CD14-positive monocyte (primary cell): ENCODE data around the gene RRBP1. TPM values are rescaled to one million over a fixed set of nuclear protein-coding genes. Genes with fewer than 3 reads are reported as not detected.

ENCODE experiments used
- DNase-seq, 3 donors: peaks; one replicate each; pipeline ENCODE4 v3.0.0-alpha.2; 2011 to 2022
- H2AFZ ChIP-seq: 2 replicates; pipeline ENCODE4 v1.6.0; 2012; ENCODE audit warnings: mild to moderate bottlenecking, low read depth, low read length, inconsistent platforms; ENCODE audit not compliant: insufficient read depth, poor library complexity, severe bottlenecking
- H3K27ac ChIP-seq, 2 donors: 1 replicate in 1 of 2; 2 replicates in 1 of 2; pipeline ENCODE4 v1.5.1; 2012 to 2013; ENCODE audit warnings: low read length in 2 of 2, control low read depth in 1 of 2, inconsistent platforms in 1 of 2, low read depth in 1 of 2, mild to moderate bottlenecking in 1 of 2
- H3K27me3 ChIP-seq, 2 donors: one replicate each; pipeline versions ENCODE4 v1.6.0 to v1.6.1; 2011 to 2013; ENCODE audit warnings: low read length in 2 of 2; ENCODE audit not compliant: control insufficient read depth in 2 of 2, insufficient read depth in 2 of 2
- H3K36me3 ChIP-seq, 2 donors: replicated peaks in 1 of 2; 1 replicate in 1 of 2; 2 replicates in 1 of 2; pipeline versions ENCODE4 v1.5.1 to v1.6.1; 2012 to 2013; ENCODE audit warnings: low read length in 2 of 2, control low read depth in 1 of 2, inconsistent platforms in 1 of 2, mild to moderate bottlenecking in 1 of 2; ENCODE audit not compliant: insufficient read depth in 2 of 2, control insufficient read depth in 1 of 2
- H3K4me1 ChIP-seq, 2 donors: 1 replicate in 1 of 2; 2 replicates in 1 of 2; pipeline versions ENCODE4 v1.5.1 to v1.6.1; 2012 to 2013; ENCODE audit warnings: low read length in 2 of 2, control low read depth in 1 of 2, inconsistent platforms in 1 of 2, mild to moderate bottlenecking in 1 of 2, moderate library complexity in 1 of 2; ENCODE audit not compliant: insufficient read depth in 2 of 2, control insufficient read depth in 1 of 2
- H3K4me2 ChIP-seq: replicated peaks from 2 replicates; pipeline ENCODE3; 2012; ENCODE audit warnings: low read length, moderate library complexity, mild to moderate bottlenecking; ENCODE audit not compliant: poor library complexity, severe bottlenecking; ENCODE audit errors: extremely low read depth
- H3K4me3 ChIP-seq, 3 experiments: fragments of 200-600 bp in 1 of 3; sonication (generic) in 1 of 3; replicated peaks in 1 of 3; 1 replicate in 2 of 3; 2 replicates in 1 of 3; pipeline ENCODE4 v1.5.1; 2011 to 2013; ENCODE audit warnings: low read length in 3 of 3, mild to moderate bottlenecking in 3 of 3, control low read depth in 2 of 3, low read depth in 2 of 3, inconsistent platforms in 1 of 3, moderate library complexity in 1 of 3
- H3K79me2 ChIP-seq: 2 replicates; pipeline ENCODE4 v1.6.0; 2012; ENCODE audit warnings: mild to moderate bottlenecking, control low read depth, inconsistent platforms, low read length, moderate library complexity; ENCODE audit not compliant: insufficient read depth
- H3K9ac ChIP-seq: 2 replicates; pipeline ENCODE4 v1.6.0; 2017; ENCODE audit warnings: low read length, mild to moderate bottlenecking; ENCODE audit not compliant: insufficient read depth, poor library complexity, severe bottlenecking
- H3K9me3 ChIP-seq, 2 donors: replicated peaks in 1 of 2; 1 replicate in 1 of 2; 2 replicates in 1 of 2; pipeline versions ENCODE4 v1.5.1 to v1.6.1; 2012 to 2013; ENCODE audit warnings: low read length in 2 of 2, control low read depth in 1 of 2; ENCODE audit not compliant: control insufficient read depth in 1 of 2, insufficient read depth in 1 of 2
- H4K20me1 ChIP-seq: 2 replicates; pipeline ENCODE4 v1.6.0; 2012; ENCODE audit warnings: mild to moderate bottlenecking, low read length, control low read depth, moderate library complexity; ENCODE audit not compliant: insufficient read depth
- H3K27ac Mint-ChIP-seq, 7 donors: one replicate each; pipeline ENCODE4 v1.8.0; 2020; ENCODE audit warnings: mild to moderate bottlenecking in 7 of 7, mixed read lengths in 7 of 7, moderate library complexity in 6 of 7, inconsistent platforms in 2 of 7
- H3K27me3 Mint-ChIP-seq, 3 donors: one replicate each; pipeline ENCODE4 v1.8.0; 2021 to 2022; ENCODE audit warnings: low read depth in 3 of 3, mild to moderate bottlenecking in 3 of 3, mixed read lengths in 3 of 3, moderate library complexity in 3 of 3, inconsistent platforms in 1 of 3
- H3K36me3 Mint-ChIP-seq, 2 donors: one replicate each; pipeline ENCODE4 v1.8.0; 2020; ENCODE audit warnings: mixed read lengths in 2 of 2, inconsistent platforms in 1 of 2, mild to moderate bottlenecking in 1 of 2
- H3K4me1 Mint-ChIP-seq: one replicate; pipeline ENCODE4 v1.8.0; 2020; ENCODE audit warnings: mild to moderate bottlenecking, mixed read lengths
- H3K4me3 Mint-ChIP-seq, 2 donors: one replicate each; pipeline ENCODE4 v1.8.0; 2020; ENCODE audit warnings: mild to moderate bottlenecking in 2 of 2, mixed read lengths in 2 of 2, moderate library complexity in 1 of 2
- H3K9me3 Mint-ChIP-seq, 7 donors: one replicate each; pipeline ENCODE4 v1.8.0; 2020 to 2022; ENCODE audit warnings: mixed read lengths in 7 of 7, mild to moderate bottlenecking in 6 of 7, moderate library complexity in 6 of 7, inconsistent platforms in 2 of 7
- CTCF ChIP-seq: fragments of 200-600 bp; IDR thresholded peaks from one replicate; pipeline ENCODE4 v1.8.0; 2022; ENCODE audit warnings: antibody characterized with exemption, mild to moderate bottlenecking
- WGBS: methylation state at CpG from one replicate; pipeline ENCODE4 v1.1.5; 2013; ENCODE audit warnings: missing lambda C conversion rate; ENCODE audit not compliant: insufficient coverage; 5-methylcytosine and 5-hydroxymethylcytosine counted together
- intact Hi-C, 2 donors: fragments of 100-400 bp; cut with micrococcal nuclease; formaldehyde crosslinking; loops; one replicate each; pipeline versions ENCODE4 v1.15.0 to v1.15.1; 2023
- polyA plus RNA-seq, 3 donors: library from polyadenylated mRNA; depleted of rRNA in 1 of 3; unstranded in 2 of 3; stranded (reverse) in 1 of 3; fragments of 300-500 nt in 2 of 3; fragments of >200 nt in 1 of 3; fragmentation: Illumina TruSeq in 2 of 3; gene quantifications; 1 replicate in 2 of 3; 2 replicates in 1 of 3; pipeline ENCODE4 v1.2.3, GENCODE V29; 2012 to 2021

RRBP1 gene
- polyA plus RNA-seq, 3 donors = 4.7 to 22.2 (median 7.5) TPM

GRCh38 chr20:17679941-17680835, 1.9 kb downstream of the RRBP1 start:
- H3K9me3 ChIP-seq = no peaks in the 10 kb centered on the region
- peak overlapping the region; percentile 69 for H2AFZ ChIP-seq
- Mint-ChIP-seq H3K36me3 (peaks cover 35 to 37% of the 10 kb centered on the region in 2 donors), H3K4me1 (peaks cover 36% of the 10 kb centered on the region), H3K4me3 (peak overlapping the region; percentile 87 to 90), H3K9me3 (no peaks in the 10 kb centered on the region), H3K27me3 (peaks cover under 1 to 4% (median 2%) of the 10 kb centered on the region in 3 donors), H3K27ac (peak overlapping the region; percentile 92 to 95 (median 94))
- H3K27ac ChIP-seq = peak overlapping the region; percentile 86 to 88
- H3K9ac ChIP-seq = peak overlapping the region; percentile 87
- peaks cover 19 to 43% of the 10 kb centered on the region in 2 donors for H3K36me3 ChIP-seq
- 10% methylated on average over 22 of the region's 27 CpGs for WGBS
- peak overlapping the region; percentile 83 for H3K4me2 ChIP-seq
- intact Hi-C loops = loop anchor here (5.0 to 10.0 kb wide), 3 partner anchors 115 to 287 kb away; partner anchors contain the start of genes MGME1 (in 2 of the 2) and SNX5 (in 2 of the 2)
- peak; percentile 59 to 88 (median 68) for DNase-seq
- H3K79me2 ChIP-seq = peaks cover 58% of the 10 kb centered on the region
- no peaks in the 10 kb centered on the region for H3K27me3 ChIP-seq
- H3K4me3 ChIP-seq = peak overlapping the region; percentile 88 to 91 (median 90)
- no peak for TF ChIP-seq CTCF
- peaks cover 28% of the 10 kb centered on the region for H4K20me1 ChIP-seq
- H3K4me1 ChIP-seq = peaks cover 19 to 22% of the 10 kb centered on the region in 2 donors

DNA sequence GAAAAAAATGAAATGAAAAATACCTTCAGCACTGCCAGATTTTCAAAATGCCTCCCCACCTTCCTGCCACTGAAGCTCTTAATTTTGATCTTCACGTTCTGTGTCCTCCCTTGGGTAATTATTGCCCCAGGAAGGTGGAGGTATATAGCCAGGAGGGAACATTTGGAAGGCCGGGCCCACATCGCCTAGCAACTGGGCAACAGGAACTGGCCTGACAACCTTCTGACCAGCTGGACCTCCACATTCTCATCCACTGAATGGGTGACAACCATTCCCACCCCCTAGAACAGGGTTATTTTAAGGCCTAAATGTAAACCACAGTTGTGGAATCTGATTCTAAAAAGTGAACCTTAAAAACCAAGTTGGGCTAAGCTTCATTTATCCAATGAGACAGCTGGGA, 3.2 kb downstream of the RRBP1 start:
- no peak overlapping the region for H3K4me3 ChIP-seq
- H3K79me2 ChIP-seq = peaks cover 71% of the 10 kb centered on the region
- H3K4me1 ChIP-seq = peaks cover 19 to 22% of the 10 kb centered on the region in 2 donors
- no peaks in the 10 kb centered on the region for H3K27me3 ChIP-seq
- intact Hi-C loops = no loop called here
- peak overlapping the region in 1 of 2 donors; percentile 86 for H3K27ac ChIP-seq
- Mint-ChIP-seq H3K36me3 (peaks cover 41 to 48% of the 10 kb centered on the region in 2 donors), H3K4me1 (peaks cover 40% of the 10 kb centered on the region), H3K9me3 (no peaks in the 10 kb centered on the region), H3K4me3 (no peak overlapping the region), H3K27ac (peak overlapping the region in 4 of 7 donors; percentile 5 to 70 (median 42)), H3K27me3 (no peaks in the 10 kb centered on the region)
- peaks cover 19 to 48% of the 10 kb centered on the region in 2 donors for H3K36me3 ChIP-seq
- H3K9ac ChIP-seq = no peak overlapping the region
- WGBS = no CpG with 5 or more reads among the region's 3 CpGs
- H2AFZ ChIP-seq = no peak overlapping the region
- peaks cover 38% of the 10 kb centered on the region for H4K20me1 ChIP-seq
- DNase-seq = no peak
- TF ChIP-seq CTCF = no peak
- H3K4me2 ChIP-seq = no peak overlapping the region
- H3K9me3 ChIP-seq = no peaks in the 10 kb centered on the region
